DND-41 (cell line): Measurements from ENCODE around the gene FAM240A.

Experiments
- ATAC-seq: fragments of 200-7000 bp; cut with Tn5 transposase; 3 replicates; pipeline ENCODE4 v1.9.1; 2021; ENCODE audit warnings: low read depth; ENCODE audit not compliant: insufficient read depth
- DNase-seq: peaks from one replicate; pipeline ENCODE4 v3.0.0-alpha.2; 2020
- H2AFZ ChIP-seq: 2 replicates; pipeline ENCODE4 v1.6.0; 2012; ENCODE audit warnings: low read depth, low read length
- H3K27ac ChIP-seq: 2 replicates; pipeline ENCODE4 v1.5.1; 2012; ENCODE audit warnings: low read length, inconsistent platforms
- H3K27me3 ChIP-seq: fragments of 200-600 bp; sonication (generic); 2 replicates; pipeline ENCODE4 v1.6.0; 2012; ENCODE audit warnings: low read length, mild to moderate bottlenecking, inconsistent platforms; ENCODE audit not compliant: insufficient read depth, poor library complexity
- H3K36me3 ChIP-seq: 2 replicates; pipeline ENCODE4 v1.5.1; 2012; ENCODE audit warnings: low read length, inconsistent platforms; ENCODE audit not compliant: insufficient read depth
- H3K4me1 ChIP-seq: 2 replicates; pipeline ENCODE4 v1.5.1; 2012; ENCODE audit warnings: mild to moderate bottlenecking, low read length; ENCODE audit not compliant: insufficient read depth
- H3K4me2 ChIP-seq: 2 replicates; pipeline ENCODE4 v1.6.0; 2012; ENCODE audit warnings: mild to moderate bottlenecking, moderate library complexity, low read length, inconsistent platforms; ENCODE audit not compliant: insufficient read depth
- H3K4me3 ChIP-seq, 2 experiments: fragments of 200-600 bp in 1 of 2; shearing (Covaris generic) in 1 of 2; 2 replicates each; pipeline ENCODE4 v1.5.1; 2012 to 2016; ENCODE audit warnings: inconsistent platforms in 2 of 2, low read length in 2 of 2, mild to moderate bottlenecking in 2 of 2, low read depth in 1 of 2, moderate library complexity in 1 of 2
- H3K79me2 ChIP-seq: 2 replicates; pipeline ENCODE4 v1.6.0; 2012; ENCODE audit warnings: low read length, inconsistent platforms; ENCODE audit not compliant: insufficient read depth
- H3K9ac ChIP-seq: 2 replicates; pipeline ENCODE4 v1.6.0; 2012; ENCODE audit warnings: low read depth, mild to moderate bottlenecking, inconsistent platforms, low read length, moderate library complexity
- H3K9me3 ChIP-seq: 2 replicates; pipeline ENCODE4 v1.5.1; 2012; ENCODE audit warnings: low read length, moderate library complexity, mild to moderate bottlenecking, inconsistent platforms; ENCODE audit not compliant: insufficient read depth, severe bottlenecking
- H4K20me1 ChIP-seq: 2 replicates; pipeline ENCODE4 v1.6.0; 2012; ENCODE audit warnings: low read length; ENCODE audit not compliant: insufficient read depth
- CTCF ChIP-seq: IDR thresholded peaks from 2 replicates; pipeline ENCODE4 v1.5.1; 2012; ENCODE audit warnings: borderline replicate concordance, low read length, moderate library complexity, mild to moderate bottlenecking; ENCODE audit not compliant: poor library complexity, severe bottlenecking; ENCODE audit errors: extremely low read depth
- EZH2 ChIP-seq: IDR thresholded peaks from 3 replicates; pipeline ENCODE4 v1.6.1; 2012; ENCODE audit warnings: borderline replicate concordance, low read depth, mild to moderate bottlenecking, moderate library complexity, low read length, inconsistent platforms; ENCODE audit not compliant: severe bottlenecking

Gene FAM240A

GRCh38 chr3:46649436-46649835 lies 37.1 kb downstream of the FAM240A start:
- DNase-seq (no peak), ATAC-seq (no peak)
- H3K36me3 ChIP-seq = no peaks in the 10 kb centered on the region
- no peak overlapping the region for H2AFZ ChIP-seq
- H3K4me2 ChIP-seq = no peak overlapping the region
- no peak overlapping the region for H3K9ac ChIP-seq
- H3K4me1 ChIP-seq = no peaks in the 10 kb centered on the region
- H3K79me2 ChIP-seq = no peaks in the 10 kb centered on the region
- peaks cover 5% of the 10 kb centered on the region for H3K9me3 ChIP-seq
- H4K20me1 ChIP-seq = no peaks in the 10 kb centered on the region
- no peak overlapping the region for H3K4me3 ChIP-seq
- H3K27ac ChIP-seq = no peak overlapping the region
- TF ChIP-seq CTCF = no peak
- no peak for TF ChIP-seq EZH2
- no peaks in the 10 kb centered on the region for H3K27me3 ChIP-seq

- H2AFZ ChIP-seq = no peak overlapping the region
- H3K4me1 ChIP-seq = no peaks in the 10 kb centered on the region
- DNase-seq = no peak
Observed at GRCh38 chr3:46651084-46651483, 38.8 kb downstream of the FAM240A start.

GRCh38 chr3:46655271-46655670 lies 42.9 kb downstream of the FAM240A start:
- Histone ChIP-seq H3K27ac (no peak overlapping the region), H3K4me3 (no peak overlapping the region), H4K20me1 (no peaks in the 10 kb centered on the region), H3K36me3 (no peaks in the 10 kb centered on the region), H3K9ac (no peak overlapping the region), H3K9me3 (peaks cover 5% of the 10 kb centered on the region), H2AFZ (no peak overlapping the region), H3K79me2 (no peaks in the 10 kb centered on the region), H3K4me1 (no peaks in the 10 kb centered on the region), H3K27me3 (no peaks in the 10 kb centered on the region), H3K4me2 (no peak overlapping the region)
- ATAC-seq (no peak), DNase-seq (no peak)
- TF ChIP-seq CTCF (no peak), EZH2 (no peak)

More at GRCh38 chr3:46651084-46651483, 38.8 kb downstream of the FAM240A start:
- TF ChIP-seq CTCF = no peak
- TF ChIP-seq EZH2 = no peak
- Histone ChIP-seq H3K27ac (no peak overlapping the region), H3K79me2 (no peaks in the 10 kb centered on the region), H3K36me3 (no peaks in the 10 kb centered on the region), H4K20me1 (no peaks in the 10 kb centered on the region), H3K27me3 (no peaks in the 10 kb centered on the region), H3K4me3 (no peak overlapping the region), H3K9ac (no peak overlapping the region), H3K9me3 (peaks cover 5% of the 10 kb centered on the region), H3K4me2 (no peak overlapping the region)
- no peak for ATAC-seq
